ENCODE measurements around the gene MAP6.

MAP6 gene

GRCh38 chr11:75547617-75548058 lies 121.2 kb downstream of the MAP6 start:
- no peak for FAIRE-seq

DNA sequence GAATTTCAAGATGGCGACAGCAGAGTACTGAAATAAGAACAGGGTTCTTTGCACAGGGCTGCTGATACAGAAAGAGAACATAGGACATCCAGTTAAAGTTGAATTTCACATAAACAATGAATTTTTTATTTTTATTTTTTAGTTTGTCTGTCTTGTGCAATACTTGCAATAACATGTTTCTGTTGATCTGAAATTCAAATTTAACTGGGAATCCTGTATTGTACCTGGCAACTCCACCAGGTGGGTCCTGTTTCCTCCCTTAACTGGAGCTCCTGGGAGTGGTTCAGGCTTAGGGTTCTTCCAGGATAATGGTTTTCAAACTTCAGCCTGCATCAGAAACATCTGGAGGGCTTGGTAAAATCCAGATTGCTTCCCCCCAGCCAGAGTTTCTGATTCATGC lies 121.7 kb downstream of the MAP6 start:
- no peak for FAIRE-seq

DNA sequence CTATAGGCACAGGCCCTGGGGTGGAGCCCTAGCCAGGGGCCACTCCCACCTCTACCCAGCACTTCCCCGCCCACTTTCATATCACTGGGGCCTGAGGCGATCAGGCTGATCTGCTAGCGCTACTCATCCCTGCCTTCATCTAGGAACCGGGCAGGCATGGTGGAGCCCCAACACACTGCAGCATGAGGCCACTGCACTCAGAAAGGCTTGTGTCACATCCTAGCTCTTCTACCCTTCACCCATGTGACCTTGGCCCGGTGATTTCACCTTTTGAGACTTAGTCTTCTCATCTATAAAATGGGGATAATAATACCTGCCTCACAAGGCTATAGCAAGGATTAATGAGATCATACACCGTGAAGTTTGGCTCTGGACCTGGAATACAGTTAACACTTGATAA lies 125.0 kb downstream of the MAP6 start:
- FAIRE-seq = no peak

GRCh38 chr11:75542088-75542438 lies 126.8 kb downstream of the MAP6 start:
- no peak for FAIRE-seq

DNA sequence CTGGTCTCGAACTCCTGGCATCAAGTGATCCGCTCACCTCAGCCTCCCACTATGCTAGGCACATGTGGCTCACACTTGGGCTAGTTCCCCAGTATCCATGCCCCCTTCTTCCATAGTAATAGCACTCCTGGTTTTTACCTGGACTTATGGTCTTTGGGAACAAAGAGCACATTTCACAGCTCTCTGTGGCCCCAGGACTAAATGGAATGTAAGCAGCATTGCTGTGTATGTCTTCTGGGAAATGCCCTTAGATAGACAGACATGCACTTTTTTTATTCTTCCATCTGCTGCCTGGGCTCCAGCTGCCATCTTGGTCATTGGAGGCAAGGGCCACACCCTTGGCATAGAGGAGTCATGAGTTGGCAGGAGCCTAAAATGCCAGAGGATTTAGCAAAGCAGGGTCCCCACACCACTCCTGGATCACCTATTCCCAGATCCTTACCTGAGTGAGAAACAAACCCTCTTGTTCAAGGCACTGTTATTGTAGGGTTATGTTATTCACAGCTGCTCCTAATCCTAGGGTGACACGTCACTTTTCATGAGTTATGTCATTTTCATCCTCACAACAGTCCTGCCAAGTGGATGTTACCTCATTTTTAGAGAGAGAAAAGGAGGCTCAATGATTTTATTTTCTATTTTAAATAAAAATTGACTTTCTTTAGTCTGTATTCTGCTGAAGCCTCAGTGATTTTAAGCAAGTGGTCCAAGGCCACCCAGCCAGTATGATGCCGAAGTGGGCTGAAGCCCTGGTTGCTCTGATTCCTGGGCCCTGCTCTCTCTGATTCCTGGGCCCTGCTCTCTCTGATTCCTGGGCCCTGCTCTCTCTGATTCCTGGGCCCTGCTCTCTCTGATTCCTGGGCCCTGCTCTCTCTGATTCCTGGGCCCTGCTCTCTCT lies 127.4 kb downstream of the MAP6 start:
- FAIRE-seq = no peak

- no peak for FAIRE-seq
These were observed 129.1 kb downstream of the MAP6 start for GRCh38 chr11:75539459-75540334.

- no peak for FAIRE-seq
These were observed 130.5 kb downstream of the MAP6 start for GRCh38 chr11:75538150-75538942.

GRCh38 chr11:75537740-75538139 lies 131.1 kb downstream of the MAP6 start:
- FAIRE-seq = no peak

Data from G401.6 (cell line).